Measurements from ENCODE around the gene PTPRQ.
"Not testable (repeated sequence)": the region's sequence is repeated elsewhere in the genome, so short reads cannot be mapped to it uniquely, and the experiment has no call there.

The PTPRQ gene, protein sequence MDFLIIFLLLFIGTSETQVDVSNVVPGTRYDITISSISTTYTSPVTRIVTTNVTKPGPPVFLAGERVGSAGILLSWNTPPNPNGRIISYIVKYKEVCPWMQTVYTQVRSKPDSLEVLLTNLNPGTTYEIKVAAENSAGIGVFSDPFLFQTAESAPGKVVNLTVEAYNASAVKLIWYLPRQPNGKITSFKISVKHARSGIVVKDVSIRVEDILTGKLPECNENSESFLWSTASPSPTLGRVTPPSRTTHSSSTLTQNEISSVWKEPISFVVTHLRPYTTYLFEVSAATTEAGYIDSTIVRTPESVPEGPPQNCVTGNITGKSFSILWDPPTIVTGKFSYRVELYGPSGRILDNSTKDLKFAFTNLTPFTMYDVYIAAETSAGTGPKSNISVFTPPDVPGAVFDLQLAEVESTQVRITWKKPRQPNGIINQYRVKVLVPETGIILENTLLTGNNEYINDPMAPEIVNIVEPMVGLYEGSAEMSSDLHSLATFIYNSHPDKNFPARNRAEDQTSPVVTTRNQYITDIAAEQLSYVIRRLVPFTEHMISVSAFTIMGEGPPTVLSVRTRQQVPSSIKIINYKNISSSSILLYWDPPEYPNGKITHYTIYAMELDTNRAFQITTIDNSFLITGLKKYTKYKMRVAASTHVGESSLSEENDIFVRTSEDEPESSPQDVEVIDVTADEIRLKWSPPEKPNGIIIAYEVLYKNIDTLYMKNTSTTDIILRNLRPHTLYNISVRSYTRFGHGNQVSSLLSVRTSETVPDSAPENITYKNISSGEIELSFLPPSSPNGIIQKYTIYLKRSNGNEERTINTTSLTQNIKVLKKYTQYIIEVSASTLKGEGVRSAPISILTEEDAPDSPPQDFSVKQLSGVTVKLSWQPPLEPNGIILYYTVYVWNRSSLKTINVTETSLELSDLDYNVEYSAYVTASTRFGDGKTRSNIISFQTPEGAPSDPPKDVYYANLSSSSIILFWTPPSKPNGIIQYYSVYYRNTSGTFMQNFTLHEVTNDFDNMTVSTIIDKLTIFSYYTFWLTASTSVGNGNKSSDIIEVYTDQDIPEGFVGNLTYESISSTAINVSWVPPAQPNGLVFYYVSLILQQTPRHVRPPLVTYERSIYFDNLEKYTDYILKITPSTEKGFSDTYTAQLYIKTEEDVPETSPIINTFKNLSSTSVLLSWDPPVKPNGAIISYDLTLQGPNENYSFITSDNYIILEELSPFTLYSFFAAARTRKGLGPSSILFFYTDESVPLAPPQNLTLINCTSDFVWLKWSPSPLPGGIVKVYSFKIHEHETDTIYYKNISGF (N-terminal part only)

DNA sequence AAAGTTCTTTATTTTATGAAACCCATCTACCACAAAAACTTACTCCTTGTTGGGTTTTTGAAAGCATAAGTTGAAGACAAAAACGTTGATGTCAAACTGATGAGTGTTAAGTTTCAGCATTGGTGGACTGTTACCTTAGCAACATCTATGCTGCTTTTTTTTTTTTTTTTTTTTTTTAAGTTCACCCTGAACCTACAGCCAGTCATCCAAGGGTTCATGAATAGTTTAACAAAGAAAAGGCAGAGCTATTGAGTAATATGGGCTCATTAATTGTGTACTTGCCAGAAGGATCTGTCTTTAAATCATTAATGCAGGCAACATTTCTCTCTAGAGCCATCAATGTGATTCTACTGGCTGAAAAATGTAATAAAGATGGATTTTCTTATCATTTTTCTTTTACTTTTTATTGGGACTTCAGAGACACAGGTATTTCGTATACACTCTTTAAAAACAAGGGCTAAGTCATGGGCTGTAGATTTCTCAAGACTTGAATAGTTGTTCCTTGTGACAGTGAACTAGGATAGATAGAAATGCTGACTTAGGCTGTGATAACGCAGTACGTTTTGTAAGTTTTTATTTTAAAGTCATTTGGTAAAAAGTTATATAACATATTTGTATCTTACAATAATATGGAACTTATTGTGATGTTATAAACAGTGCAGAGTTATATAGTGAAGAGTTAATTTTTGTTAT, at the start of gene PTPRQ:
Gene PTPRQ, plus strand, starts transcription at position 262 of the 693 bp plus-strand sequence. Its CDS starts 111 bp downstream, at position 373.
- no peak for DNase-seq

DNA sequence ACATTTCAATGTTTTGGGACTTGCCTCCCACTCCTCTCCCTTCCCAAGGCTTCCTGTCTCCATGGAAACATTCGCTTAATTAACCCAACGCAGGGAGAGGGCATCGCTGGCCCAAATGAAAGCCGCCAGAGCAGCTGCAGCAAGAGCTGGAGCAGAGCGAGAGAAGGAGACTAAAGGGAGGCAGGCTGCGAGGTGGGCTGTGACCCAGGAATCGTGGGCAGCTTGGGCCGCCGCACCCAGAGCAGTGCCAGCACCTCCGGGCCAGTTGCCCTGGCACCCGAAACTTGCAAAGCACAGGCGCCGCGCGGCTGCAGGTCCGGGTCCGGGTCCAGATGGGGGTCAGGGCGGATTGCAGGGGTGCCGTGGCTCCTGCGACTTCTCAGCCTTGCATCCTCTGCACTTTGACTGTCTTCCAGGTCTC, 43.5 kb upstream of the PTPRQ start:
- no peak for DNase-seq

DNA sequence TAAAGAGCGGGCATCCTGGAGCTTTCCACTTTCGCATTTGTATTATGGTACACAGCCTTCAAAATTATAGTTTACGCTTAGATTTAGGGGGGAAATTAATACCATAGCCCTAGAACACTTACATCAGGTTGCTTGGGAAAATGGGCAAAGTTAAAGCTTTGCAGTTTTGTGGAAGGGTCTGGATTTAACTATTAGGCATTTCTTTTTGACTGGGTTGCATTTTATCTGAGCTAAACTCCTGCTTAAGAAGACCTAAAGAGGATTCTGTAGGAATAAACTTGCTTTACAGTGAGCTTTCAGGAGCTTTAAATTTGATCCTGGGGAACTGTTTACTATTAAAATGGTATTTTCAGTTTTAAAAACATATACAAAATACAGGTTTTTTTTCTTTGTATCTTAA, 42.8 kb upstream of the PTPRQ start:
- DNase-seq, result no peak

DNA sequence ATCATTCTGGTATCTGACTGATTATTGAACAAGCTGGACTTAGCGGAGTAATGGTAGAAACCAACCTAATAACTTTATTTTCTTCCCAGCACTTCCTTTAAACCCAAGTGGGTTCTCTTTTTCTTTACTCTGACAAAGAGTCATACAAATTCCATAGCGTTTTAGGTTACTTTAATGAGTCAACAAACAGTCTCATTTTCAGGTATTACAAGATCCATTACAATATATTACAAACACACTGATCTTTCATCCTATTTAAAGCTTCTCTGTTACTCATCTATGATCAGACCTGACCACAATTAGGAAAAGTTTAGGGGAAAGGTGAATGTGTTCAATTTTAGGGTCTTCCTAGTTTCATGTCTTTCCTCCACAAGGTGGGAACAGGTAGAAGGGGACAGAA, 39.4 kb upstream of the PTPRQ start:
- no peak for DNase-seq

DNA sequence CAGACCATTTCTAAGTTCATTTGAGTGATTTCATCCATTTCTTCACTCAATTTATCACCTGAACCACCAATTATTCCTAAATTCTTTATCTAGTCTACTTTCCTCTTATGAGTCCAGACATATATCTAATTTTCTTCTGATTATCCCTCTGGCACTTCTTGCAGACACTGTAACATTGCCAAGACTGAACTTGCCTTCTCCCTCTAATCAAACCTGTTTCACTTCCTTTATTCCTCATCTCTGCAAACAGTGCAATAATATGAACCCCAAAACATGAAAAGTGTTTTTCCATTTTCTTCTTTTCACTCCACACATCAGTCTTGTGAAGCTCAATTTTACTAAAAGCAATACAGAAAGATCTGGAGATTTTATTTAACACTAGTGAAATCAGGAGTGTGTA, 37.8 kb upstream of the PTPRQ start:
- no peak for DNase-seq

DNA sequence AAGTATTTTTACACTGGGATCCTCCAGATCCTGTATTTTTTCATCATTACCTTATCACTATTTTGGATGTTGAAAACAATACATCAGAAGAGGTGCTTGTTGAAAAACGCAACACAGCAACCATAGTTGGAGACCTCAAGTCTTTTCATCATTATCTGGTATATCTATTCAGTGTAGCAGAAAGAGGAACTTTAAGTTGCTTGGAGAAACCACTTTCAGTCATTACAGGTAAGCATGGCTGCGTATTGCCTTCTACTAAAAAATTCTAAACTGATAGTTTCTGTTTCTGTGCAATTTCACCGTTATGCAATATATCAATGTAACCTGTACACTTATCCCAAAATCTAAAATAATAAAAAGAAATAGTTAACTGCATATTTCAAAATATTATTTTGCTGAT, 32.2 kb upstream of the PTPRQ start:
- DNase-seq, result no peak

DNA sequence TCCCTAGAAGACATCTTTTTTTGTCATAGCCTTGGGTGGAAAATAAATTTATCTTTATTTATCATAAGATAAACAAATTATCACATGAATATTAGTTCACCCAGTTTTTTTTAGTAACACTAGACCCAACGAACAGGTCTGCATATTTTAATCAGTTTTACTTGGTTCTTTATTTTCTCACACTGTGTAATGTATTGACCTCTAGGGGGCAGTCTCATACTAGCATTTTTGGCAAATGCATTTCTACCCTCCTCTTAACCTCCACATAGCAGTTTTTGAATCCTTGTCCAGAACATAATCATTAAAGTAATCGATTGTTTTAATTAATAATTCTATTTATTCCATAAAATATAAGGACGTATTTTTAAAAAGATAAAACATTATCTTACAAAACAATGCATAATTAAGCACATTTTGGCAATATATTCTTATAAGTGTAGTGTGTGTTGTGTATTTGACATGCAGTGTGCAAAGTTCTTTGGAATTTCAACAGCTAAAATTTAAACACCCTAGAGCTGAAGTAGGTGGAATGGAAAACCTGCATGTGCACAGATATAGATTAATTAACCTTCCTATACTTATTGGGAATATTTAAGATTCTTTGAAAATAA, 31.6 kb upstream of the PTPRQ start:
- DNase-seq, result no peak

DNA sequence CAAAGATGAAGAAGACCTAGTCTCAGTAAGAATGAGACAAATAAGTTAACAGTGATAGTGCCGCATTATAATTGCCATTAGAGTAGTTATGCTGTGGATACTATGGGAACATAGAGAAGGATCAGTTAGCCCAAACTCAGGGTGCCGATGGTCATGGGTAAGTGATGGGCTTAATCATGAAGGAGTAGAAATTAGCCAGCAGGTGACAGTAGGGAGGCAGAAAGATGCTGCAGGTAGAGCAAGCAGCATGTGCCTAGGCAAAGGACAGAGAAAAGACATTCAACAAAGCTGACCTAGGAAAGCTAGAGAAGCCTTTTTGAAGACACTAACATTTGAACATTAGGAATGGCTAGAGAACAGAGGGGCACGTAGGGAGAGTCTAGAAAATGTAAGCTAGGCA, 30.6 kb upstream of the PTPRQ start:
- DNase-seq, result no peak

DNA sequence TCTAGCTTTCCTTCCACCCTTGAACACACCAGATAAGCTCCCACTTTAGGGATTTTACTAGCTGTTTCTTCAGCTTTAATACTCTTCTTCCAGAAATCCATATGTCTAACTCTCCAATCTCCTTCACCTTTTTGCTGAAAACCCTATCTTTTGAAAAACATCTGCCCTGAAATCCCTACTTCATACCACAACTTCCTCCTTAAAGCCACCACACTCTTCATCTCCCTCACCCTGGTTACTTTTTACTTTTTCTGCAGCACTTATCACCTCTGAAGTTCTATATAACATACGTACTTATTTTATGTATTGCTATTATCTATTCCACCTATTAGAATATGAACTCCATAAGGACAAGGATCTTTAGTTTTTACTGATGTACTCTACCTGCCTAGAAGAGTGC, 28.6 kb upstream of the PTPRQ start:
- DNase-seq, result no peak

DNA sequence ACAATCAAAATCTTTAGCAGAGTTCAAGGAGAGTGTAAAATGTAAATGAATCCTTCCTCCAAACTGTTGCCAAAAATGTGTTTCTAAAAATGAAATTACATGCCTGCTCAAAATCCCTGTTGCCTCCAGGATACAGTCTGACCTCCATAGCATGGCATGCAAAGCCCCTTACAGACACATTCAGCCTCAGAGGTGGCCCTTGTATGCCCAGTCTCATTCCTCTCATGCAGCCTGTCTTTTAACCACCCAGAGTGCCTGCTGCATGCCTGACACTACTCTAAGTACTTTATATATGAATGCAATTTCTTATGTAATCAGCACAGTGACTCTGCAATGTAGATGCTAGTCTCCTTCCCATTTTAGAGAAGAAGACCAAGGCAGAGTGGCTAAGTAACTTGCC, 24.4 kb upstream of the PTPRQ start:
- DNase-seq, result no peak

DNA sequence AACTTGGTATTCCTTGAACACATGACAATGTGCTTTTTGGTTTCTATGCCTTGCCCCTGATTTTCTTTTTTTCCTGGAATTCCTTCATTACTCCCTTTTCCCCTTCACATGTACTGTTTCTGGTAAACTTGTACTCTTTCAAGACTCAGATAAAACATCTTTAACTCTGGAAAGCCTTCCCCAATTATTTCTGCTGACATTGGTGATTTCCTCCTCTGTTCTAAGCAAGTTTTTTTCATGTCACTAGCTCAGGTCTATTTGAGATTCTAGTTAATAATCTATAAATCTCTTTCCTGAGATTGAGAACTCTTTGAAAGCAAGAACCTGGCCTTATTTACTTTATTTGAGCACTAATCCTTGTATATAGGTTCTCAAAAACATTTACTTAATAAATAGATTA, 24.0 kb upstream of the PTPRQ start:
- DNase-seq, result no peak

DNA sequence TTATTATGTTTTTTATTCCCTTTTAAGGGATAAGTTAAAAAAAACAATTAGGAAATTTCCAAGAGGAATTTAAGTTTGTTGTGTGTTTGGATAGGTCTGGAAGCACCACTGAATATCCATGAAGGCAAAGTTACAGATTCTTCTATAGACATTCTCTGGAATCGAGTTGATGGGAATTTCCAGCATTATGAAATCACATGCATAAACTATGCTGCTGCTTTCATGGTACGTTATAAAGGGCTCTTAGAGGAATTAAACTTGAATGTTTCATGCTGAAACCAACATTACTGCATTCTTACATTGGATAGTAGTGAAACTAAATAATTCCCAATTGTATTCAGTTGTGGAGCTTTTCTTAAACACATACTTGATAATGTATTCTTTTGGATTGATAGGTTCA, 21.5 kb upstream of the PTPRQ start:
- DNase-seq, result no peak

DNA sequence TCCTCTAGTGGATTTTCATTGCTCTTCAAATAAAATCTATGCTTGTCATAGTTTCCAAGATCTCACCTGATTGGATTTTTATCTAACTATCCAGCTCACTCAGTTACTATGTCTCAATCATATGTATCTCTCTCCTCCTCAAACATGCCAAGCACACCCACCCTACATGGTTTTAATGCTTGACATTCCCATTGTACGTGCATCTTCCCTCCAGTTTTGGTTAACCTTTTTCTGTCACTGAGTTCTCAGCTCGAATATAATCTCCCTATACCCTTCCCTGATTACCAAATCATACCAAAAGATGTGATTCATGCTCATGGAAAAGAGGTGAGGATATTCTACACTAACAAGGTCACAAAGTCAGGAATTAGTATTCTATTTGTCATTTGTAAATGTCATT, 12.0 kb upstream of the PTPRQ start:
- DNase-seq, result no peak

DNA sequence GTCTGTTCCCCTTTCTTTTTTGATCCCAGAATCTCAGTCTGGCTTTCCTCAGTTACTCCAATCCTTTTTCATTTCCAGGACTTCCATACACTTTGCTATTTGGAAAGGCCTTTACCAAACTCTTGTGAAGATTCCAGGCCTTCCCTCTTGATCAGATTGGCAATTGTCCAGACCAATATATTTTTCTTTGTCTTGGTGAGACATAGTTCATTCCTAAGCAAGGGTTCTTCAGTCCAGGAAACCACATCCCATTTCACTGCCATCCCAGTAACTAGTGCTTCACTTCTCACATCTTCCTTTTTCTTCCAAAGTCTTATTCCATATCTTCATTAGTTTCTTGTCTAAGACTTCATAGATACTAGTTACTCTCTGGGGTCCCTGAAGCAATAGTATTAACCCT, 2.1 kb upstream of the PTPRQ start:
- DNase-seq, result no peak

DNA sequence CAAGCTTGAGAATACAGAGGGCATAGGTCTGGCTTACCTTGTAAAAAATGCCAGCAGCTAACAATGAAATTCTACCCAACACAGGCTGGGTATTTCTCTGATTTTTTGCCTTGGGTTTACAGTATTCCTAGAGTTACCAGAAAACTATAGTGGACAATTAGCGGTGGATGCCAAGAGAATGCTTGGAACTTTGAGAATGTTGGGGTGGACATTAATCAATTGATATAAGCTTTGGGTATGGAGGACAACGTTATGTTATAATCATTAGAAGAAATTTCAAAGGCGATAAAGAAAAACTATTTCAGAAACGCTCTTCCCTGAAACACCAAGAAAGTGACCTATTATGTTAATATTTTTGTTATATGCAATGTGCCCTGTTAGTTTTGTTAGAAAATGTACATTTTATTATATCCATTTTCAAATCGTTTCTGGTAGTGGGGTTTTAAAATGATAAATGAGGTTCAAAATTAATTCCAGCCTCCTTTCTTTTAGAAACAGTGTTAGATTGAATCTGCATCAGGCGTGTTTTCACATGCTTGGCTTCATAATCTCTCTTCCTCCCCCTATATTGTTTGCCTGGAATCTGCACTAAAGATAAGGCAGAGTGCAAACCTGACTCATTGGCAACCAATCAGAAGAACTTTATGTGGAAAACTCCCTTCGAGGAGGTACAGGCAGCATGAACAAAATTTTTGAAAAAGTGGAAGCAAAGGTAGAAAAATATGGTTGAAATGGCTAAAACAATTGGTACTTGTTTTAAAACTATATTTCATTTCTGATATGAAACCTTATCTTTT, 1.4 kb upstream of the PTPRQ start:
- DNase-seq, result no peak

DNA sequence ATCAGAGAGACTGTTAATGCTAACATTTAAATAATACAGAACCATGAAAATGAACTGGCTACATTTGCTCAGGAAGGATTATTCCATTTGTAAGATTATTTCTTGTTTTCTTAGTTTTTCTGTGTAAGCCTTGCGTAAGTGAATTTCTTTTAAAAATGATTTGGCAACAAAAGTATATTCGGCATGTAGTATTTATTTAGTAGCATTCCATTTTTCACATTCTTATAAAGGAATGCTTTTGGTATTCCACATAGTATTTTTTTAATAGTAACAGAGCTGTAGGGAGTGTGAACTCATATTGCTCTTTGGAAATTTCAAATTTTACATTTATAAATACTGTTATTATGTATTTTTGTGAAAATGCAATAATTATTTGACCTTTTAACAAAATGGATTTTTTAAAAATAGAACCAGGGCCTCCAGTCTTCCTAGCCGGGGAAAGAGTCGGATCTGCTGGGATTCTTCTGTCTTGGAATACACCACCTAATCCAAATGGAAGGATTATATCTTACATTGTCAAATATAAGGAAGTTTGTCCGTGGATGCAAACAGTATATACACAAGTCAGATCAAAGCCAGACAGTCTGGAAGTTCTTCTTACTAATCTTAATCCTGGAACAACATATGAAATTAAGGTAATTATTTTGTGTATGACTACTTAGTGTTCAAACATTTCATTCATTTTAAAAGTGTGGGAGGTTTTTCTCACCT, 1.2 kb downstream of the PTPRQ start:
- no peak for DNase-seq

DNA sequence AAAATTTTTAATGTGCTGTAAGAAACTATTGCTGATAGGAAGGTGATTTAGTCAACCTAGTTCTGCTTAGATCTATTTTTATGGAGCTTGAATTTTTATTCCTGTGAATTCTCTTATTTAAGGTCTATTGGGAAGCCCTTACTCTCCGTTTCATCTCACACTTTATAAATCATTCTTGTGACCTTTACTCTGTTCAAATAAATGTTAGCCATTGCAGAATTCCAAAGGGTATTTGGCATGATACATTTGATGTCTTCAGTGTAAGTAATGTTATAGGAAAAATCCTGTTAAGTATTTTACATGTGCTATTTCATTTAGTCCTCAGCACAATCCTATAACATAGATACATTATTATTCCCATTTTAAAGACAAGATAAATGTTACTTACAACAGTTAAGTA, 12.5 kb downstream of the PTPRQ start:
- DNase-seq, result no peak

DNA sequence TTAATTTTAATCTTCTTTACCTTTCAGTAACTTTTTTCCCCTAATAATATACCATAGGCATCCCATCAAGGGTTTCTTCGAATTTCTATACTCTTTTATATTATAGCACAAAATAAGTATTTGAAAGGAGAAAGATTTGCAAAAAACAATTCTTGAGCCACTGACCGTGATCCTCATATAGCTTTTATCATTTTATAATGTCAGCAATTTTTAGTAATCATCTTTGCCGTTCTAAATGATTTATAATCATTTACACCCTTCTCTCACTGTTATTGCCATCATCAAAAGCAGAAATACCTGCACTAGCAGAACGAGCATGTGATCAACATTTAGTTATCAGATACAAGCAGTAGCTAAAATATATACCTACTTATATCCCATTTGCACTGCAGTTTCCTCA, 16.9 kb downstream of the PTPRQ start:
- DNase-seq, result no peak

DNA sequence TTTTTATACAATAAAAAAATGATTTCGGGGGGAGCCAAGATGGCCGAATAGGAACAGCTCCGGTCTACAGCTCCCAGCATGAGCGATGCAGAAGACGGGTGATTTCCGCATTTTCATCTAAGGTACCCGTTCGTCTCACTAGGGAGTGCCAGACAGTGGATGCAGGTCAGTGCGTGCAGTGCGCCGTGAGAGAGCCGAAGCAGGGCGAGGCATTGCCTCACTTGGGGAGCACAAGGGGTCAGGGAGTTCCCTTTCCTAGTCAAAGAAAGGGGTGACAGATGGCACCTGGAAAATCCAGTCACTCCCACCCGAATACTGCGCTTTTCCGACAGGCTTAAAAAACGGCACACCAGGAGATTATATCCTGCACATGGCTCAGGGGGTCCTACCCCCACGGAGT, 17.8 kb downstream of the PTPRQ start:
- not testable (repeated sequence) for DNase-seq

DNA sequence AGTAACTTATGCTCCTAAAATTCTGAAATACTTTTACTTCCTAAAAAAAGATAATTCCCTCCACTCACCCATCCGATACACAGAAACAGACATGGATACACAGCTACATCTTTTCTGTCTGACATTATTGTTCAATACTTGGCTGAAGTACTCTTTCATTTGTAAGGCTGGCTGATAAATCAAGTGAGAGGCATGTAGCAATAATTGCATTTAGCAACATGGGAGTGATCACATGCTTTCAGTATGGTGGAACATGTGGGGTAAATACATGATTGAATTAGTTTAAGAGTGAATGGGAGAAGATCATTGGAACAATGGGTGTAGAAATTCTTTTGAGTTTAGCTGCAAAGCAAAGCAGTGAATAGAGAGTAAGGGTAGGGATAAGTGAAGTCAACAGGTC, 25.6 kb downstream of the PTPRQ start:
- no peak for DNase-seq

DNA sequence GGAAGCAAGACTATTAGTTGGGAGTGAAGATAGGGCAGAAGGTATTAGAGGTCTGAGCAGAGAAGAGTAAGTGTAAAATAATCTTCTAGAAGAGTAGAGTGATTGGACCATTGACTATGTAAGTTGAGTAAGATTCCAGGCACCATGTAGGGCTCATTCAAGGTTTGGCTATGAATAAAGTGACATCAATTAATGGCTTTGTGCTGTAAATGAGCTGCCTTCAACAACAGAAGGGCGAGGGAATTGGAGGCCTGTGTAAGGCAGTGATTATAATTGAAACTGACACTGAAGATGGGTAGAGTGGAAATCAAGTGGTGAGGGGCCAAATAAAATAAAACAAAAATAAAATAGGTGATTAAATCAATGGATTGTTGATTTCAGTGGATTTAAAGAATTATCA, 26.4 kb downstream of the PTPRQ start:
- DNase-seq, result no peak
